Esophagus muscularis mucosa (tissue), 4 donors: ENCODE results near the gene WNT6. TPM values are rescaled to one million over a fixed set of nuclear protein-coding genes. Genes with fewer than 3 reads are reported as not detected.

ENCODE experiments used
- DNase-seq: peaks from one replicate; pipeline ENCODE4 v3.0.0-alpha.2; 2017; ENCODE audit errors: extremely low spot score
- H3K27ac ChIP-seq, 4 donors: fragments of 200-600 bp; sonication (generic); replicated peaks in 1 of 4; 1 replicate in 3 of 4; 2 replicates in 1 of 4; pipeline ENCODE4 v1.5.1; 2016 to 2019; ENCODE audit warnings: mild to moderate bottlenecking in 1 of 4
- H3K27me3 ChIP-seq, 4 donors: fragments of 200-600 bp; sonication (generic); one replicate each; pipeline versions ENCODE4 v1.5.1 to v1.6.0; 2016 to 2019
- H3K36me3 ChIP-seq, 4 donors: fragments of 200-600 bp; sonication (generic); one replicate each; pipeline ENCODE4 v1.5.1; 2016 to 2019
- H3K4me1 ChIP-seq, 4 donors: fragments of 200-600 bp; sonication (generic); one replicate each; pipeline ENCODE4 v1.5.1; 2016 to 2019
- H3K4me3 ChIP-seq, 4 donors: fragments of 200-600 bp; sonication (generic); 1 replicate in 2 of 4; 2 replicates in 2 of 4; pipeline ENCODE4 v1.5.1; 2016 to 2019; ENCODE audit warnings: mild to moderate bottlenecking in 4 of 4, moderate library complexity in 1 of 4
- H3K9me3 ChIP-seq, 4 donors: fragments of 200-600 bp; sonication (generic); 1 replicate in 3 of 4; 2 replicates in 1 of 4; pipeline ENCODE4 v1.5.1; 2016 to 2019
- EP300 ChIP-seq: sonication (generic); formaldehyde crosslinking; IDR thresholded peaks from one replicate; pipeline ENCODE4 v1.6.1; 2017; ENCODE audit warnings: antibody characterized with exemption
- POLR2A ChIP-seq: fragments of 450-650 bp; IDR thresholded peaks from one replicate; pipeline ENCODE4 v1.6.1; 2017; ENCODE audit warnings: antibody characterized with exemption, moderate library complexity, mild to moderate bottlenecking, low read depth
- POLR2AphosphoS5 ChIP-seq, 2 donors: sonication (generic); formaldehyde crosslinking; IDR thresholded peaks; one replicate each; pipeline ENCODE4 v1.6.1; 2017; ENCODE audit warnings: antibody characterized with exemption in 2 of 2
- WGBS: methylation state at CpG from one replicate; pipeline ENCODE4 v1.1.5; 2018; 5-methylcytosine and 5-hydroxymethylcytosine counted together
- intact Hi-C: fragments of 100-400 bp; cut with DNase I; formaldehyde crosslinking; loops from one replicate; pipeline ENCODE4 v1.15.1; 2023
- total RNA-seq, 4 donors: library from RNA; depleted of rRNA; stranded (reverse); fragments of >200 nt; gene quantifications; one replicate each; pipeline versions ENCODE4 v1.1.0 to v1.2.1, GENCODE V29; 2016
- TF ChIP-seq, protein P1 (sequence below), 3 experiments: fragments of 200-600 bp in 2 of 3; fragments of 450-650 bp in 1 of 3; sonication (generic) in 2 of 3; IDR thresholded peaks; one replicate each; pipeline ENCODE4 v1.5.1; 2017 to 2019; ENCODE audit warnings: antibody characterized with exemption in 3 of 3, mild to moderate bottlenecking in 2 of 3, moderate library complexity in 1 of 3

The WNT6 gene
- 10 to 100 TPM in 2 of 4 donors, 1 to 10 TPM in 2; 2.9 to 14.3 (median 8.0) TPM for total RNA-seq

DNA sequence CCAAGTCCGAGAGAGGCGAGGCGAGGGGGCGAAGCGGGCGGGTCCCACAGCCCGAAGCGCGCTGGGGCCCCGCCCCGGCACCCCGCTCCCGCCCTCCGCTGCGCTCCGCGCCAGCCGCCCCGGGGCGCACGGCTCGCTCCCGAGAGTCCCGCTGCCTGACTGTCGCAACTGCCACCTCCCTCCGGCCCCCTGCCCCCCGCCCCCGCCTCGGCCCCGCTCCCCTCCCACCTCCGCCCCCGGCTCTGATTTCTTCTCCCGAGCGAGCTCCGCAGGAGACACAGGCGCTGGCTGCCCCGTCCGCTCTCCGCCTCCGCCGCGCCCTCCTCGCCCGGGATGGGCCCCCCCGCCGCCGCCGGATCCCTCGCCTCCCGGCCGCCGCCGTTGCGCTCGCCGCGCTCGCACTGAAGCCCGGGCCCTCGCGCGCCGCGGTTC, at the start of gene WNT6:
Gene WNT6 (plus strand): TSS at position 250 of the 432 bp plus-strand sequence. CDS start 233 bp downstream, outside the sequence.
- intact Hi-C loops = no loop called here
- Histone ChIP-seq H3K27me3 (peaks cover 0 to 96% (median 50%) of the 10 kb centered on the region in 4 donors), H3K4me3 (peak within 1 kb of the TSS; percentile 51 to 64 (median 51)), H3K4me1 (peaks cover 22 to 36% (median 28%) of the 10 kb centered on the region in 4 donors), H3K27ac (peak within 1 kb of the TSS in 2 of 4 donors; percentile 7 to 29), H3K36me3 (no peaks in the 10 kb centered on the region), H3K9me3 (no peaks in the 10 kb centered on the region)
- WGBS = 0% methylated on average over 5 of the region's 64 CpGs
- no peak for DNase-seq
- TF ChIP-seq POLR2A (no peak), POLR2AphosphoS5 (IDR thresholded peaks at IDR 0.05) (no peak), EP300 (no peak)
- TF ChIP-seq, protein P1, sequence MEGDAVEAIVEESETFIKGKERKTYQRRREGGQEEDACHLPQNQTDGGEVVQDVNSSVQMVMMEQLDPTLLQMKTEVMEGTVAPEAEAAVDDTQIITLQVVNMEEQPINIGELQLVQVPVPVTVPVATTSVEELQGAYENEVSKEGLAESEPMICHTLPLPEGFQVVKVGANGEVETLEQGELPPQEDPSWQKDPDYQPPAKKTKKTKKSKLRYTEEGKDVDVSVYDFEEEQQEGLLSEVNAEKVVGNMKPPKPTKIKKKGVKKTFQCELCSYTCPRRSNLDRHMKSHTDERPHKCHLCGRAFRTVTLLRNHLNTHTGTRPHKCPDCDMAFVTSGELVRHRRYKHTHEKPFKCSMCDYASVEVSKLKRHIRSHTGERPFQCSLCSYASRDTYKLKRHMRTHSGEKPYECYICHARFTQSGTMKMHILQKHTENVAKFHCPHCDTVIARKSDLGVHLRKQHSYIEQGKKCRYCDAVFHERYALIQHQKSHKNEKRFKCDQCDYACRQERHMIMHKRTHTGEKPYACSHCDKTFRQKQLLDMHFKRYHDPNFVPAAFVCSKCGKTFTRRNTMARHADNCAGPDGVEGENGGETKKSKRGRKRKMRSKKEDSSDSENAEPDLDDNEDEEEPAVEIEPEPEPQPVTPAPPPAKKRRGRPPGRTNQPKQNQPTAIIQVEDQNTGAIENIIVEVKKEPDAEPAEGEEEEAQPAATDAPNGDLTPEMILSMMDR (IDR thresholded peaks at IDR 0.05) = no peak

GRCh38 chr2:218810256-218810655, 49.3 kb upstream of the WNT6 start:
- Histone ChIP-seq H3K9me3 (no peaks in the 10 kb centered on the region), H3K4me1 (peaks cover 0 to 27% (median 24%) of the 10 kb centered on the region in 4 donors), H3K27me3 (no peaks in the 10 kb centered on the region), H3K27ac (no peak overlapping the region), H3K36me3 (peaks cover 8 to 34% (median 32%) of the 10 kb centered on the region in 4 donors), H3K4me3 (no peak overlapping the region)
- 69% methylated on average over 2 of the region's 2 CpGs for WGBS
- DNase-seq = no peak
- intact Hi-C loops = no loop called here
- TF ChIP-seq POLR2AphosphoS5 (IDR thresholded peaks at IDR 0.05) = no peak
- TF ChIP-seq, protein P1 (IDR thresholded peaks at IDR 0.05) = no peak
- no peak for TF ChIP-seq EP300
- TF ChIP-seq POLR2A = no peak

DNA sequence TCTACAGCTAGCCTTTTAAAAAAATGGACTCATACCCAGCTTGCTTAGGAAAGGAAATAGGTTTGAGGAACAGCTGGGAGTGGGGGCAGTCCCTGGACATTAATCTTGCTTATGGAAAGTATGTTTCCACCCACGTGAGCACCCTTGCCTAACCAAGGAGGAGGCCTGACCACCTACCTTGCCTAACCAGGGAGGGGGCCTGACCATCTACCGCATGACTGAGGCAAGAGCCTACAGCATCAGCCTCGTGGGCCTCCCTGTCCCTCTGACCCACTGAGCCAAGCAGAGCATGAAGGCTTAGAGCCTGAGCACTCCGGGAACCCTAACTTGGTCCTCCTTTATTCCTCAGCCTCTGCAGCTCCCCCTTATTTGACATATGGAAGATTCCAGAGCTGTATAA, 48.2 kb upstream of the WNT6 start:
- H3K4me3 ChIP-seq = no peak overlapping the region
- intact Hi-C loops = no loop called here
- no peak for TF ChIP-seq POLR2A
- TF ChIP-seq EP300 = no peak
- TF ChIP-seq POLR2AphosphoS5 (IDR thresholded peaks at IDR 0.05) = no peak
- TF ChIP-seq, protein P1 (IDR thresholded peaks at IDR 0.05) = no peak
- no peak overlapping the region for H3K27ac ChIP-seq
- peaks cover 0 to 18% (median 13%) of the 10 kb centered on the region in 4 donors for H3K4me1 ChIP-seq
- no peak for DNase-seq
- H3K9me3 ChIP-seq = no peaks in the 10 kb centered on the region
- peaks cover 8 to 46% (median 42%) of the 10 kb centered on the region in 4 donors for H3K36me3 ChIP-seq
- H3K27me3 ChIP-seq = no peaks in the 10 kb centered on the region
- WGBS = 59% methylated on average over 4 of the region's 4 CpGs

DNA sequence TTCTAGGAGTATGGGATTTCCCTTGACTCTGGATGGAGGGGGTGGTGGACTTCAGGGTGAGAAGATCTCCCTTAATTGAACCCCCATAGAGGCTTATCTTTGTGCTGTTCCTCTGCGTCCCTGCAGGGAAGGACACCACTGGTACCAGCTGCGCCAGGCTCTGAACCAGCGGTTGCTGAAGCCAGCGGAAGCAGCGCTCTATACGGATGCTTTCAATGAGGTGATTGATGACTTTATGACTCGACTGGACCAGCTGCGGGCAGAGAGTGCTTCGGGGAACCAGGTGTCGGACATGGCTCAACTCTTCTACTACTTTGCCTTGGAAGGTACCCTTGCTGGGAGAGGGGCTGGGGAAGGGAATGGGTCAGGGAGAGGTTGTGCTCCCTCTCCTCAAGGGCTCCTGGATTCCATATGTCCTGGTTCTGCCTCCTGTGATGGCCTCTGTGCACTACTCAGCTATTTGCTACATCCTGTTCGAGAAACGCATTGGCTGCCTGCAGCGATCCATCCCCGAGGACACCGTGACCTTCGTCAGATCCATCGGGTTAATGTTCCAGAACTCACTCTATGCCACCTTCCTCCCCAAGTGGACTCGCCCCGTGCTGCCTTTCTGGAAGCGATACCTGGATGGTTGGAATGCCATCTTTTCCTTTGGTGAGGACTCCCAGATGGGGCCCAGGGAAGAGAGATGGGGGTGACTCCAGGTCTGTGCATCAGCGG, 47.3 kb upstream of the WNT6 start:
- H3K36me3 ChIP-seq = peaks cover 8 to 53% (median 46%) of the 10 kb centered on the region in 4 donors
- WGBS = 92% methylated on average over 21 of the region's 21 CpGs
- peaks cover 0 to 12% (median 4%) of the 10 kb centered on the region in 4 donors for H3K4me1 ChIP-seq
- TF ChIP-seq EP300 (no peak), POLR2A (no peak), POLR2AphosphoS5 (IDR thresholded peaks at IDR 0.05) (no peak)
- TF ChIP-seq, protein P1 (IDR thresholded peaks at IDR 0.05) = no peak
- no peak for DNase-seq
- no peak overlapping the region for H3K4me3 ChIP-seq
- intact Hi-C loops = no loop called here
- no peak overlapping the region for H3K27ac ChIP-seq
- H3K9me3 ChIP-seq = no peaks in the 10 kb centered on the region
- no peaks in the 10 kb centered on the region for H3K27me3 ChIP-seq
